HFFc6 (cell line): Measurements from ENCODE around the gene VN1R5. TPM values are rescaled to one million over a fixed set of nuclear protein-coding genes. Genes with fewer than 3 reads are reported as not detected.

Experiments
- DNase-seq: peaks from one replicate; pipeline ENCODE4 v3.0.0-alpha.2; 2018
- H3K27ac Mint-ChIP-seq: 2 replicates; pipeline ENCODE4 v1.8.0; 2020; ENCODE audit warnings: mild to moderate bottlenecking, mixed read lengths
- H3K27me3 Mint-ChIP-seq: 2 replicates; pipeline ENCODE4 v1.8.0; 2021; ENCODE audit warnings: mild to moderate bottlenecking, moderate library complexity, mixed read lengths; ENCODE audit not compliant: insufficient read depth
- H3K36me3 Mint-ChIP-seq: 2 replicates; pipeline ENCODE4 v1.8.0; 2021; ENCODE audit warnings: low read depth, mixed read lengths
- H3K4me1 Mint-ChIP-seq: 2 replicates; pipeline ENCODE4 v1.8.0; 2020; ENCODE audit warnings: low read depth, mixed read lengths
- H3K4me3 Mint-ChIP-seq: 2 replicates; pipeline ENCODE4 v1.8.0; 2020; ENCODE audit warnings: mild to moderate bottlenecking, moderate library complexity, mixed read lengths
- H3K9me3 Mint-ChIP-seq: 2 replicates; pipeline ENCODE4 v1.8.0; 2020; ENCODE audit warnings: mild to moderate bottlenecking, mixed read lengths
- total RNA-seq, 6 experiments: library from RNA; stranded (reverse); fragmentation: NEBNext Ultra II Directional; extraction: Animal tissue kit (Norgen Biotek cat#: 25700); gene quantifications; 2 replicates in 1 of 6; 3 replicates in 5 of 6; pipeline ENCODE4 v1.2.3, GENCODE V29; 2021
- TF ChIP-seq, protein P1 (sequence below): fragments of 200-600 bp; sonication (generic); IDR thresholded peaks from 2 replicates; pipeline ENCODE4 v1.5.0; 2021; ENCODE audit warnings: antibody characterized with exemption, mild to moderate bottlenecking

The VN1R5 gene
- total RNA-seq, 6 experiments from 2014 or later = not detected

DNA sequence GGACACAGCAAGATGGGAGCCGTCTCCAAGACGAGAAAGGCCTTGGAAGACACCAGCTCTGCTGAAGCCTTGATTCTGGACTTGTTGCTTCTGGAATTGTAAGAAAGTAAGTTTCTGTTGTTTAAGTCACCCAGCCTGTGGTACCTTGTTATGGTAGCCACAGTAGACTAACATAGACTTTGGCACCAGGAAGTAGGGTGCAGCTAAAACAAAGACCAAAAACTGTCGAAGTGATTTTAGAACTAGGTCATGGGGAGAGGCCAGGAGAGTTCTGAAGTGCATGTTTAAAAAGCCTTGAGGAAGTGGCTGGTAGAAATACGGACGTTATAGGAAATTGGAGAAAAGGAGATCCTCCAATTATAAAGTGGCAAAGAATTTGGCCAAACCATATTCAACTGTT is 47.3 kb downstream of the VN1R5 start:
- H3K4me1 Mint-ChIP-seq = no peaks in the 10 kb centered on the region
- DNase-seq = no peak
- H3K4me3 Mint-ChIP-seq = no peak overlapping the region
- TF ChIP-seq, protein P1, sequence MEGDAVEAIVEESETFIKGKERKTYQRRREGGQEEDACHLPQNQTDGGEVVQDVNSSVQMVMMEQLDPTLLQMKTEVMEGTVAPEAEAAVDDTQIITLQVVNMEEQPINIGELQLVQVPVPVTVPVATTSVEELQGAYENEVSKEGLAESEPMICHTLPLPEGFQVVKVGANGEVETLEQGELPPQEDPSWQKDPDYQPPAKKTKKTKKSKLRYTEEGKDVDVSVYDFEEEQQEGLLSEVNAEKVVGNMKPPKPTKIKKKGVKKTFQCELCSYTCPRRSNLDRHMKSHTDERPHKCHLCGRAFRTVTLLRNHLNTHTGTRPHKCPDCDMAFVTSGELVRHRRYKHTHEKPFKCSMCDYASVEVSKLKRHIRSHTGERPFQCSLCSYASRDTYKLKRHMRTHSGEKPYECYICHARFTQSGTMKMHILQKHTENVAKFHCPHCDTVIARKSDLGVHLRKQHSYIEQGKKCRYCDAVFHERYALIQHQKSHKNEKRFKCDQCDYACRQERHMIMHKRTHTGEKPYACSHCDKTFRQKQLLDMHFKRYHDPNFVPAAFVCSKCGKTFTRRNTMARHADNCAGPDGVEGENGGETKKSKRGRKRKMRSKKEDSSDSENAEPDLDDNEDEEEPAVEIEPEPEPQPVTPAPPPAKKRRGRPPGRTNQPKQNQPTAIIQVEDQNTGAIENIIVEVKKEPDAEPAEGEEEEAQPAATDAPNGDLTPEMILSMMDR = no peak
- H3K9me3 Mint-ChIP-seq = no peaks in the 10 kb centered on the region
- no peaks in the 10 kb centered on the region for H3K27me3 Mint-ChIP-seq
- peaks cover 62% of the 10 kb centered on the region for H3K36me3 Mint-ChIP-seq
- H3K27ac Mint-ChIP-seq = no peak overlapping the region

- peaks cover 63% of the 10 kb centered on the region for H3K36me3 Mint-ChIP-seq
- no peak overlapping the region for H3K4me3 Mint-ChIP-seq
- TF ChIP-seq, protein P1 = no peak
Measured at GRCh38 chr1:247304031-247304430, 48.2 kb downstream of the VN1R5 start.

More at GRCh38 chr1:247304031-247304430, 48.2 kb downstream of the VN1R5 start:
- H3K4me1 Mint-ChIP-seq = no peaks in the 10 kb centered on the region
- no peak for DNase-seq
- no peak overlapping the region for H3K27ac Mint-ChIP-seq
- H3K27me3 Mint-ChIP-seq = no peaks in the 10 kb centered on the region
- H3K9me3 Mint-ChIP-seq = no peaks in the 10 kb centered on the region

Other genes with a start within 250 kb of the VN1R5 start
- 1 to 10 TPM in 5 of 6 experiments, under 1 TPM in 1; 0.78 to 3.2 (median 2.6) TPM for gene ZNF695, start 248.0 kb upstream of the VN1R5 start, total RNA-seq
- 1 to 10 TPM; 1.3 to 1.9 (median 1.5) TPM for gene ZNF670, start 177.3 kb upstream of the VN1R5 start, total RNA-seq
- gene ZNF669, start 151.7 kb upstream of the VN1R5 start, total RNA-seq = 1 to 10 TPM; 4.4 to 5.4 (median 4.8) TPM
- gene ZNF124, start 84.1 kb upstream of the VN1R5 start, total RNA-seq = 10 to 100 TPM; 10.3 to 17.2 (median 14.0) TPM
- gene ZNF496, start 75.8 kb downstream of the VN1R5 start, total RNA-seq = 10 to 100 TPM; 13.7 to 19.9 (median 17.1) TPM
- gene NLRP3, start 160.1 kb downstream of the VN1R5 start, total RNA-seq = 1 to 10 TPM in 4 of 6 experiments, under 1 TPM in 2; 0.33 to 5.2 (median 4.3) TPM
- gene OR2B11, start 202.0 kb downstream of the VN1R5 start, total RNA-seq = not detected